NK-92 (cell line): Measurements from ENCODE around the gene SH3BP2.

Source experiments
- DNase-seq: peaks from one replicate; lab custom pipeline; 2025; ENCODE audit not compliant: unreplicated experiment; lab: John Stamatoyannopoulos, UW

The SH3BP2 gene

DNA sequence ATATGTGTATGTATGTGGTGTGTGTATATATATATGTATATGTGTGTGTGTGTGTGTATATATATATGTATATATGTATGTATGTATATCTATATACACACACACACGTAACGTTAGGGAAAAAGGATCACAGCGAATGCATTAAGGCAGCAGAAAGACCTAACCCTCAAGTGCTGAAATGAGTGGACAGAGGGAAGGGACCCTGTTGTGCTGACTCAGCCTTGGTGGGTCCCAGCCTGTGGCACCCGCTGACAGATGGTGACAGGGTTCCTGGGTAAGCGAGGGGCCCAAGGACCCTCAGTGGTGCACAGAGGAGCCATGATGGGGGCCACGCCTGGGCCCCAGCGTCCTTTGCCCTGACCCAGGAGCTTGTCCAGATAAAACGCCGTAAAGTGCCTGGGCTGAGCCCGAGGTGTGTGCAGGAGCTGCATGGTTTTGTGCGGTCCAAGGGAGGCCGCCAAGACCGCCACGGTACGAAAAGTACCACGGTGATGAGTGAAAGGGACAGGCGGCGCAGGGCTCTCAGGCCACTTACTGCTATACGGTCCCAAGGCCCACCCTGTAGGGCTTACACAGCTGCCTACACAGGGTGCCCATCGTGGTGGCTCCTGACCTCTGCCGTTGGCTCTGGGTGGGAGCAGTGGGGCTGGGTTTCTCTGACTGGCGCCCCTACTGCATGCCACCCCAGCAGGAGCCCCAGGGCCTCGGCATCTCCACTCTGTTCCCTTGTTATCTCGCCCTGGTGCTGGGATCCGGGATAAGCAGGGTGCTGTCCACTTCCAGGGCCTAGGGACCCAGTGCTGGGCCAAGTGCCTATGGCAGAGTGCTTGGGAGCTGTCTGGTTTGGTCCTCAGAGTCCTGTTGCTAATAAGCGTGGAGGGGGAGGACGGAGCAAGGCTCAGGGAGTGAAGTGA is 10.0 kb downstream of the SH3BP2 start:
- no peak for DNase-seq

- no peak for DNase-seq
These were observed 11.0 kb downstream of the SH3BP2 start for GRCh38 chr4:2803624-2804448.

DNA sequence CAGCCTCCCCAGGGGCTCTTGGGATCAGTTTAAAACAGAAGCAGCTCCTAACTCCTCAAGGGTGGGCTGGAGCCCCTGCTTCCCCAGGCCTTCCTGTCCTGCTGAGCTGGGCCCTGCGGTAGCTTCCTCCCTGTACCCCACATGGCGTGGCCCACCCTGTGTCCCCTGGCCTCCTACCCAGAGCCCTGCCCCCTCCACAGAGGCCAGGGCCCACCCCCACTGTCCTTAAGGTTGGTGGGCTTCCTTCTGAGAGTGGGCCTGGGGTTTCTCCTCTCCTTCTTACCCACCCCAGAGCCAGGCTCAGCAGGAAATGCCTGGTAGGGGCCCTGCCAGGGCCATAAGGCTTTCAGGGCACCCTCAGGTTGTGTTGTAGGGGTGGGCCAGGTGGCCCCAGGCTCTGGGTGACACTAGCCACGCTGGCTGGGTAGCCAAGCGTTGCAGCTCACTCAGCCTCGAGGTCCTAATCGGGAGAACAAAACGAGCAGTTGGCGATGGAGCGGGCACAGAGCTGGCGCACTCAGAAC is 11.6 kb downstream of the SH3BP2 start:
- DNase-seq: no peak

GRCh38 chr4:2804973-2805501 is 12.2 kb downstream of the SH3BP2 start:
- DNase-seq: no peak

DNA sequence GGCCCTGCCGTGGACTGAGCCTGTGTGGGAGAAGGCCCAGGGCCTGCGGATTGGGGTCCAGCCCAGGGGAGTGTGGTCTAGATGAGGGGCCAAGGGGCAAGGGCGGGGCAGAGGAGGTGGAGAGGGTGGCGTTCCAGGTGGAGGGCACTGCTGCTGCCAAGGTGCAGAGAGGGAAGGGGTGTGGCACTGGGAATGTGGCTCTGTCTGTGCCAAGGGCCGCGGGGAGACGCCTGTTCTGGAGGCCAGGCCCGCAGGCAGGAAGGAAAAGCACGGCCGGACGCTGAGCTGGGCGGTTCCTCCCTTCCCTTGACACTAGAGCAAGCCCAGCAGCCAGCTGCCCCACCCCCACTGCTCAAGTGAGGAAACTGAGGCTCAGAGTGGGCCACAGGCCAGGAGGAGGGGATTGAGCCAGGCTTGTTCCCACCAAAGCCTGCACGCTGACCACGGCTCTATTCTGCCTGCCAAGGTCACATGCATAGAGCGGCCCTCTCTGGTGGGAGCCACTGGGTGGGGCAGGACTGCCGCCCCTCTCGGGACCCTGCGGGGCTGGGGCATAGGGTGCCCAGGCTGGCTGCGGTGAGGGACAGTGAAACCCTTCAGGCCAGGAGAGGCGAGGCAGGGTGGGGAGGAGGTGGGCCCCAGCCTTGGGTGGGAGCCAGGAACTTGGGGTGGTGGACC is 13.0 kb downstream of the SH3BP2 start:
- DNase-seq: no peak

GRCh38 chr4:2806390-2807355 is 13.8 kb downstream of the SH3BP2 start:
- no peak for DNase-seq

DNA sequence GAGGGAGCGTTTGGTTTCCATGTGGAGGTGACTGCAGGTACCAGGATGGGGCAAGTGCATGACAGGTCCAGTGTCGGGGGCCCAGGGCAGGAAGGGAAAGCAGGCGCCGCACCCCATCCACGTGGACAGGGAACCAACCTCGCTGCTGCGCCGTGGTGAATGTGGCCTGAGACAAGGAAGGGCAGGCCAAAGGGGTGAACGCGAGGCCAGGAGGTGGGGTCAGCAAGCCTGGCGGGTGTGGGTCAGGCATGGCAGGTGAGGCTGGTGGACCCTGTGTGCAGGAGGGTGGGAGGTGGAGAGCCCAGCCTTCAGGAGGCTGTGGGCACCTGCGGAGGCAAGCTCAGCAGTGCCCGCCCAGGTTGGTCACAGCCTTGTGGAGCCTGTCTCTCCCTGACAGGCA is 14.7 kb downstream of the SH3BP2 start:
- no peak for DNase-seq

- DNase-seq: no peak
These were observed 15.1 kb downstream of the SH3BP2 start for GRCh38 chr4:2808001-2808400.

DNA sequence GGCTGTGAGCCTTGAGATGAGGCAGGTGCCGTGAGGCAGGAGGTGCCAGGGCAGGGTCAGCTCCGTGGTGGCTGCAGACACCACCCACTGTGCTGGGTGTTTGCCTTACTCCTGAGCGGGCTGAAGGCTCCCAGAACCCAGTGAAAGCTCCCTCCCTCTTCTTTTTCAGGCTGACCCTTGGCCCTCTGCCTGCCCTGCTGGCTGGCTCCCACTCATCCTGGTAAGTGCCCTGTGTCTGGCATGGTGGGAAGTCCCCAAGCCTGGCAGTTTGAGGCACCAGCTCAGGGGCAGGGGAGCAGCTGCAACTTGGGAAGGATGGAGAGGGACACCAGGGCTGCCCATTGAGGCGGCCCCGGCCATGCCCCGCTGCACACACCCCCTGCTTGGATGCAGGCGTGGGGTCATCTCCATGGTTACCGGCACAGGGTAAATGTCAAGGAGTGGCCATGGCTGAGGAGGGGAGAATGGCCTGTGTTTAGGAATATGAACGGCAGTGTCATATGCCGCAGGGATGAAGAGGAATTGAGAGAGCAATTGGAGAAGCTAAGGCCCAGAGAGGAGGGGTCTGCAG is 16.8 kb downstream of the SH3BP2 start:
- no peak for DNase-seq

DNA sequence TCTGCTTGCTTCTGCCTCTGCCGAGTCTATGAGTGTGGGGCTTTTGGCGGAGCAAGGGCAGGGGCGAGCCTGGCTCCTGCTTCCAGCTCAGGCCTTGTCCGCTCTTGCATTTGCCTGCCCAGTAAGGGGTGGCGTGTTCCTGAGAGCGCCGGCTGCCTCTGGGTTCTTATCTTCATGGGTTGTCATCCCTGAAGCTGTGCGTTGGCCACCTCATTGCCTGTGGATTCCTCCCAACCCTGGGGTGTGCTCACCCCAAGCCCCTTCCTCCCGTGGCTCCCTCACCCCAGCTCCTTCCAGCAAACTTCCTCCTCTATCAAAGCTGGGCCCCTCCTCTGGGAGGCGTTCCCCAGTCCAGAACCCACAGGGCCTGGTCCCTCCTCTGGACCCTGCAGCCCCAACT is 17.5 kb downstream of the SH3BP2 start:
- no peak for DNase-seq

- DNase-seq: no peak
These were observed 19.1 kb downstream of the SH3BP2 start for GRCh38 chr4:2811830-2812611.

DNA sequence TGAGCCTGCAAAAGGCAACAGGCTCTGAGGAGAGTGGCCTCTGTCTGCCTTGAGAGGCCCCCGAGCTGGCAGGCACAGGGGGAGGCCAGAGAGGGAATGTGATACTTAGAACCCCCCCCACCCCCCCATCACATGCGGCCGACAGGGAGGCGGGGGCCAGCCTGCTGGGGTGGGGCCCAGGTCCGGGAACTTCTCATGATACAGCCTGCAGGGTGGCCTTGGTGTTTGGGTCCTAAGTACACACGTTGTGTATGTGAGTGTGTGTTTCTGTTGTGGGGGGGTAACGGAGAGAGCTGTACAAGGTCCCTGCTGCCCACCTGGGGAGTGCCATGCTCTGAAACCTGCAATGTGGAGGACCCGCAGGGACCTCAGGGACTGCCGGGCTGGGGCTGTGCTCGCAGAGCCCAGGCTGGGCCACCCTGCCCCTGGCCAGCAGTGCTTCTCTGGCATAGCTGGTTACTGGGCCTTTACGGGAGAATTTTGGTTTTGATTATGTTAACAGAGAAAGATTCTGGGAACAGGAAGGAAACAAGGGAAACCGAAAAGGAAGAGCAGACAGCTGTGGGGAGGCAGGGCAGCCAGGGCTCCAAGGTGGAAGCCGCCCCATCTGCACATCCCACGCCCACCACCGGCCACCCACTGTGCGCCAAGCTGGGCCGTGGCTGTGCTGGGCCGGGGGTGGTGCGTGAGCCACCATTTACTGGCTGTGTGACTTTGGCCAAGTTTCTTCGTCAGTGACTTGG is 19.9 kb downstream of the SH3BP2 start:
- no peak for DNase-seq

- DNase-seq: no peak
These were observed 20.8 kb downstream of the SH3BP2 start for GRCh38 chr4:2813446-2814405.

GRCh38 chr4:2814627-2815270 is 21.9 kb downstream of the SH3BP2 start:
- no peak for DNase-seq

GRCh38 chr4:2816401-2816954 is 23.6 kb downstream of the SH3BP2 start:
- DNase-seq: no peak

DNA sequence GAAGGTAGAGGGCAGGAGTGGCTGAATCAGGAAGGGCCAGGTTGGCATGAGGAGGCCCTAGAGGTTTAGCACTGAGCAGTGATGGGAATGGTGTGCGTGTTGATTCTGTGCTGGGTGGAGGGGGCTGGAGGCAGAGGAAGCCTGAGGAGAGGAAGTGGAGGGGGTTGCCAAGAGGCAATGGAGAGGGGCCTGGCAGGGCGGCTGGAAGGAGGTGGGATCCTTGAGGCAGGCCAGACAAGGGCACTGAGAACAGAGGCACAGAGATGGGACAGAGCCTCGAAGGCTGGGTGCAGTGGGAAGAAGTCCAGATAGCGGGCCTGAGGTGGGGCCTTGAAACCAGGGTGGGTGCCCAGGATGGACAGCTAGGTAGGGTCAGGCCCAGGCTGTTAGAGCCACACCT is 24.3 kb downstream of the SH3BP2 start:
- DNase-seq: no peak
